Stimulated activated CD8-positive, alpha-beta memory T cell treated with anti-CD3 and anti-CD28 coated beads, Interleukin-12 subunit alpha, Interleukin-12 subunit beta, amount 100 ng/mL, for 4 hours (primary cell): ENCODE measurements around the gene LRRC40.
"Not testable (repeated sequence)": the region's sequence is repeated elsewhere in the genome, so short reads cannot be mapped to it uniquely, and the experiment has no call there.

ENCODE experiments used
- DNase-seq: peaks from one replicate; pipeline ENCODE4 v3.0.0-alpha.2; 2020; ENCODE audit warnings: low read depth

The LRRC40 gene

GRCh38 chr1:70205434-70206118 lies at the start of gene LRRC40:
Gene LRRC40 (minus strand): TSS chr1:70205579. CDS start chr1:70205540, 39 bp downstream.
- DNase-seq, result peak; percentile 94

- DNase-seq, result no peak
These were observed 43.4 kb upstream of the LRRC40 start for GRCh38 chr1:70248729-70249128.

DNA sequence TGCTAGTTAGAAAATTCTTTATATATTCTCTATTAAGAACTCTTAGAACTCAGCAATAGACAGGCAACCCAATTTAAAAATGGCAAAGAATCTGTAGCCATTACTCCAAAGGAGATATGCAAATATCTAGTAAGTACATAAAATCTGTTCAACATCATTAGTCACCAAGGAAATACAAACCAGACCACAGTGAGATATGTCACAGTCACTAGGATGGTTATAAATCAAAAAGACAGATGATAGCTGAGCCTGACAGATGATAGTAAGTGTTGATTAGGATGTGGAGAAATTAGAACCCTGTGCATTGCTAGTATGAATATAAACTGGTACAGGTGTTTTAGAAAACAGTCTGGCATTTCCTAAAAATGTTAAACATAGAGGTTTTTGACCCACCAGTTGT lies 42.4 kb upstream of the LRRC40 start:
- DNase-seq, result no peak

DNA sequence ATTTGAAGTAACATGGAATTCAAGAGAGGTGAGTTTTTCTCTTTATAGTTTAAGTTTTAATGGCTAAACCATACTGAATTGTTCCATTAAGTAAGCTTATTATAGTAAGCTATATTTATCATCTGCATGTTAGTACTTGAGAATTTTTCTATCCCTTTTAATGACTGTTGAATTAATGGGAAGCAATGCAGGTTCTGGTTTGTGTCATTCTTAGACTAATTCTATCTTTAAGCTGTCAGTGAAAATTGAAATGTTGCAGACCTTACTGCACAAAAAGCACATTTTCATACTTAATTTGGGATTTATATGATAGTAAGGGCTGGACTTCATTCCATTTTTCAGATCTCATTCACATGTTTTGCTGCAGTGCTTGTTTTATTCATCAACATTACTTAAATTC lies 41.7 kb upstream of the LRRC40 start:
- DNase-seq, result no peak

GRCh38 chr1:70239940-70240339 lies 34.6 kb upstream of the LRRC40 start:
- DNase-seq, result no peak

DNA sequence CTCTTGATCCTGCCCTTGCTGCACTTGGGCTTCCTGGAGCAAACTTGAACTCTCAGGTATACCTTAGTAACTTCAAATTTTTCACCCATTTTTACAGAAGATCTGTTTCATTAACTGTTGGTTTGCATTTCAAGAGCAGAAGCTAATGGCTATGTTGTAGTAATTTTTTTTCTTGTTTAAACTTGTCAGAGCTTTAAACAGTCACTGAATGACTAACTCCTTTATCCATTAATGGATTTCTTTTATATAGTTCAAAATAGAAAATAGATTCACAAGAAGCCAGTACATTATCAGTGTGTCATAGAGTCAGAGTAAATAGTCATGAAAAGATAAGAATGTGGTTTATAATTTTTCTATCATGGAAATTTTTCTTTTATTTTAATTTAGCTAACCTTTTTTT lies 29.4 kb upstream of the LRRC40 start:
- no peak for DNase-seq

DNA sequence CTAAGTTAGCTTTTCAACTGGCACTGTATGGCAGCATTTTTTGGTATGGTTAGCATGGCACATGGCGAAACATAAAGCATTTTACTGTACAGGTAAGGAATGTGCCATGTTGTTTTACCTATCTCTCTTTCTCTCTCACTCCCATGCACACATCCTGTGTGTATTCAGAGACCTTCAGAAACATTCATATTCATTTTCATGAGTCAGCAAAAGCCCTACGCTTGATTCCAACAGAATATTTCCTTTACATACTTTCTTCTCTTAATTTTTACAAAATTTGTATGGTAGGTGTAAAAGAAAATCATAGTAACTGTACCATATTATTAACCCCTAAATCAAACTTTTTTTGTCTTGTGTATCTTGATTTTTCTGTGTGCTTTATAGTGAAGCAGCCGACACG lies 26.1 kb upstream of the LRRC40 start:
- DNase-seq, result no peak

GRCh38 chr1:70228670-70229069 lies 23.3 kb upstream of the LRRC40 start:
- no peak for DNase-seq

DNA sequence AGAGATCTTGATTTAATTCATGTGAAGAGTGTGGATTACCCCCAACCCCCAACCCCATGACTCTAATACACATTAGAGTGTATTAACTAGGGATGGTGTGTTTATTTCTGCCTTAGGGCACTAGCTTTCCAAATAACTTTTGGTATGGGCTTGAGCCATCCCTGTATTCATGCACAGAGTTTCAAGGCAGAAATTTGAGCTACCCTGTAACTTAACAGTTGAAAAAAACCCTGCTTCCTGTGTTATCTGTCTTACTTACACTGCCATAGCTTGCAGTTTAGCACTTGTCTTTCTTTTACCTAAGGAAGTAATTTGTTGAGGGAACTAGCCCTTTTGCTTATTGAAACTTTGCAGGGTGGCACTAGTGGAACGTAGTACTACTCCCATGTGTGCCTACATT lies 22.1 kb upstream of the LRRC40 start:
- no peak for DNase-seq

DNA sequence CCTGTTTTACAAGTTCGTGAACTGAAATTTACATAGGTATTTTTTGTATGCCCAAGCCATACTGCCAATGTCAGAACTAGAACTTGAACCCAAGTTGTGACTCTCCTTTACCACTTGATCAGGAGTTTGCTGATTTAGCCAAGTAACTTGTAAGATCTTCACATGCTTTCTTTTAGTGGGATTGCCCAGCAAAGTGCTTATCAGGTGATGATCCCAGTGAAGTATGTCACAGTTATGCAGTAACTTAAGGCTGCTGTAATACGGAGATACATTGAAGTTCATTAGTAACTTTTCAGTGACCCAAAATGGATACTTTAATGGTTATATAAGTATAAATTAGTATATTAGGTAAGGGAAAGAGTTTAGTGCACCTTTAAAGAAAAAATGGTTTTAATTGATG lies 19.6 kb upstream of the LRRC40 start:
- DNase-seq, result no peak

DNA sequence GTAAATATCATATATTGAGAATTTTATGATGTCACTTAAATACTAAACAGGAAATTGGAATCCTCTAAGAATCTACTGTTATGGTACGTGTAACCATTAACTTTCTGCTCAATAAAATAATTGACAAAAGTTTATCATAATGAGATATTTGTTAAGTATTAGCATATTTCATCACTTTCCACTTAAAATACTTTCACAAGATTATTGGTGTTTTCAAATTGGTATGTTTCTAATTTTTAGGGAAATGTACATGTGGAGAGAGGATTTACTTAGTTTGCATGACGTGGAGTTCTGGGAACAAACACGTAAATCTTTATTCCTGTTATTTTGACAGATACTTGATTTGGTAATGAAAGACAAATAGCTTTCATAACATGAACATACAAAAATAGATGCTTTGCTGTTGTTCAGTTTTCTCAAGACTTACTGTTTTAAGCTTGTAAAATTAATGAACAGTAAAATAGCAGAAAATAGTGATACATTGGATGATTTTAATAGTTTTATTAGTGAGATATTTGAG lies 17.4 kb upstream of the LRRC40 start:
- DNase-seq, result no peak

DNA sequence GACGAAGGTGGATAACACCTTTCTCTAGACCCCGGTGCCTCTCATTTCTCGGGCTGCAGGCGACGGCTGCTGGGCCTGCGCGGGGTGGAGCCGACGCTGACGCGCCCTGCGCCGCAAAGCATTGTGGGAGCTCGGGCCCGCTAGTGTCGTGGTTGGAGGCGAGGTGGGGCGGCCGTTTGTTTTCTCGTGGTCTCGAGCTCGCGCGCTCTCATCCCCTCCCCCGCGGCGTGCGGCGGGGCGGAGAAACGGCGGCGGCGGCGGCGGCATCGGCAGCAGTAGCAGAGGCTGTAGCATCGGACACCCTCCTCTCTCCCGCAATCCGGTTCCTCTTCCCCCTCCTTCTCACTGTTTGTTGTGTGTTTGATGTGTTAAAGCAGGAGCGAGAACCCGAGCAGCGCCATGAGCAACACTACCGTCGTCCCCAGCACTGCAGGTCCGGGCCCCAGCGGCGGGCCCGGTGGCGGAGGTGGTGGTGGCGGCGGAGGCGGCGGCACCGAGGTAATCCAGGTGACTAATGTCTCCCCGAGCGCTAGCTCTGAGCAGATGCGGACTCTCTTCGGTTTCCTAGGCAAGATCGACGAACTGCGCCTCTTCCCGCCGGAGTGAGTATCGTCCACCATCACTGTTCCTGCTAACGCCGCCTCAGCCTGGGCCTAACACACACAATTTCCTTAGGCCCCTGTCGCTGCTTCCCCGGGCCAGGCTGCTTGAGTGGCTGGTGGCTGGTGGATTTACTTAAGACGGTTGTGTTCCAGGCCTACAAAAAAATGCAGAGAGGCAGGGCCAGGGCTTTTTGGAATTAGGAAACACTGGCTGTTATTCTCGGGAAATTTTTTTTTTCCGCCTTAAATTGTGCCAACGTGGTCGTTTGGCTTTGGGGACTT lies 16.1 kb upstream of the LRRC40 start, which contains the start of gene SRSF11:
Gene SRSF11 (plus strand): TSS at position 143 of the 884 bp plus-strand sequence. CDS start 257 bp downstream, at position 400.
- DNase-seq, result peak; percentile 94

DNA sequence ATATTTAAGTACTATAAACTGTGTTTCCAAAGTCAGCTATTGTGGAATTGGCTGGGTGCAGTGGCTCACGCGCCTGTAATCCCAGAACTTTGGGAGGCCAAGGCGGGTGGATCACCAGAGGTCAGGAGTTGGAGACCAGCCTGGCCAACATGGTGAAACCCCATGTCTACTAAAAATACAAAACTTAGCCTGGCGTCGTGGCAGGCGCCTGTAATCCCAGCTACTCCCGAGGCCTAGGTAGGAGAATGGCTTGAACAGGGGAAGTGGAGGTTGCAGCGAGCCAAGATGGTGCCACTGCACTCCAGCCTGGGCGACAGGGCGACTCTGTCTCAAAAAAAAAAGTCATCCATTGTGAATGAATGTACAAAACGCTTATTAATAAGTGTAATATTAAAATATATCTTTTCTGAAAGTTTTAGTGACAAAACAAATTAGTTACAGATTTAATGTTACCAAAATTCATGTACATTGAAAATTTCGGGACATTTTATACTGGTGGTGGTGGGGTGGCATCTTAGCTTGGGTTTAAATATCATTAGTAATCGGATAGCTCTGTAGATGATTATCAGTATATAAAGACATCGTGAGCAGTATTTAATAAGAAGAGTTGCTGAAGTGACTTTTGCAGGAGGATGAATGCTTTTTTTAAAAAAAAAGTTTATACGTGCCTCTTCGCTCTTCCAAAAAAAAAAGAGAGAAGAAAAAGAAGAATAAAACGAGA lies 15.3 kb upstream of the LRRC40 start:
- no peak for DNase-seq

GRCh38 chr1:70220015-70220414 lies 14.6 kb upstream of the LRRC40 start:
- no peak for DNase-seq

- no peak for DNase-seq
These were observed 6.2 kb upstream of the LRRC40 start for GRCh38 chr1:70211541-70211940.

- DNase-seq, result no peak
These were observed 5.4 kb upstream of the LRRC40 start for GRCh38 chr1:70210820-70211219.

DNA sequence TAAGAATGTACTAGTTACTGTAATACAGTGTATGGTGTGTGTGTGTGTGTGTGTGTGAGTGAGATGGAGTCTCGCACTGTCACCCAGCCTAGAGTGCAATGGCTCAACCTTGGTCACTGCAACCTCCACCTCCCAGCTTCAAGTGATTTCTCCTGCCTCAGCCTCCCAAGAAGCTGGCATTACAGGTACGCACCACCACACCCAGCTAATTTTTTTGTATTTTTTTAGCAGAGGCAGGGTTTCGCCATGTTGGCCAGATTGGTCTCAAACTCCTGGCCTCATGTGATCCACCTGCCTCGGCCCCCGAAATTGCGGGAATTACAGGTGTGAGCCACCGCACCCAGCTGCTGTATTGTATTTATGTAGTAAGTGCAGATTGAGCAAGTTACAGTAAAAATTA lies 2.9 kb upstream of the LRRC40 start:
- DNase-seq, result no peak

DNA sequence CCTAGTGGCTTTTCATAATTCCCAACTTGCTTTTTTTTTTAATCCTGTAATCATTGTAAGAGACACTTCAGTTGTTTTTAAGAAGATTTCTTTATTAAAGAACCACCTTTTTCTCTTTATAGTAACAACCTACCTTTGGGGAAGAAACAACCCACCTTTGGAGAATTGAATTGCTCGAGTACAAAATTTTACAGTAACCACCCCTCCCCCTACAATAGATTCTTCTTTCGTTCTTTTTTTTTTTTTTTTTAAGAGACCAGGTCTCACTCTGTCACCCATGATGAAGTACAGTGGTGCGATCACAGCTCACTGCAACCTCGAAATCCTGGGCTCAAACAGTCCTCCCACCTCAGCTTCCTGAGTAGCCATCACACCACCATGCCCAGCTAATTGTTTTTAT lies 2.1 kb upstream of the LRRC40 start:
- DNase-seq, result no peak

DNA sequence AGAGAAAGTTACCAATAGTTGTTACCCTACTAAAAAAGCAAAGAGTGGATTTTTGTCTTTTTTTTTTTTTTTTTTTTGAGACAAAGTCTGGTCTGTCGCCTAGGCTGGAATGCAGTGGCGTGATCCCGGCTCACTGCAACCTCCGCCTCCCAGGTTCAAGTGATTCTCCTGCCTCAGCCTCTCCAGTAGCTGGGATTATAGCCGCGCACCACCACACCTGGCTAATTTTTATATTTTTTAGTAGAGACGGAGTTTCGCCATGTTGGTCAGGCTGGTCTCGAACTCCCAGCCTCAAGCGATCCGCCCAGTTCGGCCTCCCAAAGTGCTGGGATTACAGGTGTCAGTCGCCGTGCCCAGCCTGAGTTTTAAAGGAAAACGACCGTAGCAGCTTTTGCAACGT lies 1.5 kb upstream of the LRRC40 start:
- not testable (repeated sequence) for DNase-seq

- DNase-seq, result no peak
These were observed 327 bp downstream of the LRRC40 start for GRCh38 chr1:70205071-70205433.

DNA sequence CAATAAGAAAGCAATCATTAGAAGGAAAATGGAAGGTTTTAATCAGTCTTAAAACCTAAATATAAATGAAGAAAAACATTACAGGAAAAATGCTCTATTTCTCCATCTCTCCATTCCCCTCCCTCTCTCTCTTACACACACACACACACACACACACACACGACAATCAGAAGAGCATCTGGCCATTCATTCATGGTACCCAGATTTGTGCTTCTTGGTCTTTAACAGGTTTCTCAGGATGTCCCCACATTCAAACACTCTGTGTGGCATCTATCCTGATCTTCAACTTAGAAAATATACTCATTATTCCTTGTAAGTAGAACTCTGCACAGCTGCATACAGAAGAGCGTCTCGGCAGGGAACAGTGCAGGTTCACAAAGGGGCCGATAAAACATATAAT lies 779 bp downstream of the LRRC40 start:
- DNase-seq, result no peak

DNA sequence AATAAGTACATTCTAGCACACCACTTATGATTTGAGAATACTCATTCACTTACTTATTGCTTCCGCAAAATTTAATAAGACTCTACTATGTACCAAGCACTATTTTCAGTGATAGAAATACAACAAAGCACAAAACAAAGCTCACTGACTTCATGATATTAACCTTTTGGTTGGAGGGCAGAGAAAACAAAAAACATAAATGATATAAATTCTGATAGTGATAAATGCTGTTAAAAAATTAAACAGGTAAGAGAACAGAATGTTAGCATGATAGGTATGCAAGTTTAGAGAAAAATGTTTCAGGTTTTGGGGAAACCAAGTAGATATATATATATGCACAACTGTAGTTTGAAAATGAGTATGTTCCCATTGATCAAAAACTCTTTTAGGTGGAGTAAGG lies 1.2 kb downstream of the LRRC40 start:
- DNase-seq, result no peak
